Mesenchymal stem cell (in vitro differentiated cells and primary cell): ENCODE measurements around the gene SNX33.

ENCODE experiments used
- DNase-seq: peaks from one replicate; pipeline ENCODE4 v3.0.0-alpha.2; 2013
- H2AFZ ChIP-seq: one replicate; pipeline ENCODE4 v1.6.1; 2013; ENCODE audit warnings: low read depth, mild to moderate bottlenecking, control low read depth, inconsistent platforms, low read length, moderate library complexity
- H2AK5ac ChIP-seq: 2 replicates; pipeline ENCODE4 v1.6.1; 2013; ENCODE audit warnings: low read length, moderate library complexity, mild to moderate bottlenecking, inconsistent platforms; ENCODE audit not compliant: severe bottlenecking
- H2BK120ac ChIP-seq: one replicate; pipeline ENCODE4 v1.6.1; 2013; ENCODE audit warnings: low read depth, mild to moderate bottlenecking, inconsistent platforms, low read length, moderate library complexity
- H2BK12ac ChIP-seq, 2 experiments: one replicate each; pipeline ENCODE4 v1.6.1; 2013; ENCODE audit warnings: inconsistent platforms in 2 of 2, low read length in 2 of 2, mild to moderate bottlenecking in 2 of 2, moderate library complexity in 2 of 2, control low read depth in 1 of 2
- H2BK15ac ChIP-seq: one replicate; pipeline ENCODE4 v1.6.1; 2013; ENCODE audit warnings: mild to moderate bottlenecking, low read depth, inconsistent platforms; ENCODE audit not compliant: poor library complexity, severe bottlenecking
- H2BK5ac ChIP-seq: 2 replicates; pipeline ENCODE4 v1.6.1; 2013; ENCODE audit warnings: low read depth, mild to moderate bottlenecking, low read length, control low read depth, inconsistent platforms; ENCODE audit not compliant: poor library complexity, severe bottlenecking
- H3K14ac ChIP-seq, 2 experiments: one replicate each; pipeline ENCODE4 v1.6.1; 2013; ENCODE audit warnings: inconsistent platforms in 2 of 2, low read length in 2 of 2, control low read depth in 1 of 2, mild to moderate bottlenecking in 1 of 2, moderate library complexity in 1 of 2
- H3K18ac ChIP-seq, 2 experiments: one replicate each; pipeline ENCODE4 v1.6.1; 2013; ENCODE audit warnings: inconsistent platforms in 2 of 2, low read length in 2 of 2, control low read depth in 1 of 2, low read depth in 1 of 2, mild to moderate bottlenecking in 1 of 2
- H3K23ac ChIP-seq, 2 experiments: one replicate each; pipeline ENCODE4 v1.6.1; 2013; ENCODE audit warnings: inconsistent platforms in 2 of 2, low read length in 2 of 2, mild to moderate bottlenecking in 2 of 2, moderate library complexity in 2 of 2, control low read depth in 1 of 2
- H3K27ac ChIP-seq: 2 replicates; pipeline ENCODE4 v1.5.1; 2013; ENCODE audit warnings: mild to moderate bottlenecking, moderate library complexity, low read length, control low read depth, inconsistent platforms; ENCODE audit not compliant: poor library complexity, severe bottlenecking
- H3K27me3 ChIP-seq, 2 experiments: 2 replicates each; pipeline versions ENCODE4 v1.6.1 to v1.7.0; 2013; ENCODE audit warnings: low read length in 2 of 2, mild to moderate bottlenecking in 2 of 2, moderate library complexity in 2 of 2, control low read depth in 1 of 2, inconsistent platforms in 1 of 2; ENCODE audit not compliant: control insufficient read depth in 1 of 2, insufficient read depth in 1 of 2
- H3K36me3 ChIP-seq, 2 experiments: 2 replicates each; pipeline versions ENCODE4 v1.6.1 to v1.7.0; 2013; ENCODE audit warnings: low read length in 2 of 2, control low read depth in 1 of 2, inconsistent platforms in 1 of 2, low read depth in 1 of 2, mild to moderate bottlenecking in 1 of 2; ENCODE audit not compliant: insufficient read depth in 2 of 2, control insufficient read depth in 1 of 2
- H3K4ac ChIP-seq, 2 experiments: one replicate each; pipeline ENCODE4 v1.6.1; 2013; ENCODE audit warnings: inconsistent platforms in 2 of 2, low read length in 2 of 2, mild to moderate bottlenecking in 2 of 2, moderate library complexity in 2 of 2, control low read depth in 1 of 2, low read depth in 1 of 2
- H3K4me1 ChIP-seq: 2 replicates; pipeline ENCODE4 v1.6.1; 2013; ENCODE audit warnings: low read depth, low read length, control low read depth; ENCODE audit not compliant: control insufficient read depth, insufficient read depth
- H3K4me2 ChIP-seq: 2 replicates; pipeline ENCODE4 v1.6.1; 2013; ENCODE audit warnings: low read length, mild to moderate bottlenecking, inconsistent platforms; ENCODE audit not compliant: poor library complexity, severe bottlenecking
- H3K4me3 ChIP-seq, 2 experiments: 2 replicates each; pipeline versions ENCODE4 v1.5.1 to v1.7.0; 2013; ENCODE audit warnings: low read length in 2 of 2, mild to moderate bottlenecking in 2 of 2, control low read depth in 1 of 2, low read depth in 1 of 2; ENCODE audit not compliant: insufficient read depth in 1 of 2
- H3K79me1 ChIP-seq: replicated peaks from 2 replicates; pipeline ENCODE4 v1.6.1; 2013; ENCODE audit warnings: mild to moderate bottlenecking, control low read depth, low read length, inconsistent platforms; ENCODE audit not compliant: poor library complexity, severe bottlenecking
- H3K9ac ChIP-seq: 2 replicates; pipeline ENCODE4 v1.7.0; 2013; ENCODE audit warnings: mild to moderate bottlenecking, low read length, moderate library complexity
- H3K9me3 ChIP-seq: 2 replicates; pipeline ENCODE4 v1.7.0; 2013; ENCODE audit warnings: mild to moderate bottlenecking, low read length; ENCODE audit not compliant: control insufficient read depth
- H4K8ac ChIP-seq: one replicate; pipeline ENCODE4 v1.6.1; 2013; ENCODE audit warnings: inconsistent platforms, mild to moderate bottlenecking, low read length, moderate library complexity
- H4K91ac ChIP-seq: one replicate; pipeline ENCODE4 v1.6.1; 2013; ENCODE audit warnings: mild to moderate bottlenecking, low read length, inconsistent platforms
- WGBS: methylation state at CpG from one replicate; pipeline ENCODE4 v1.1.7; 2013; ENCODE audit warnings: mixed read lengths; 5-methylcytosine and 5-hydroxymethylcytosine counted together

Gene SNX33

DNA sequence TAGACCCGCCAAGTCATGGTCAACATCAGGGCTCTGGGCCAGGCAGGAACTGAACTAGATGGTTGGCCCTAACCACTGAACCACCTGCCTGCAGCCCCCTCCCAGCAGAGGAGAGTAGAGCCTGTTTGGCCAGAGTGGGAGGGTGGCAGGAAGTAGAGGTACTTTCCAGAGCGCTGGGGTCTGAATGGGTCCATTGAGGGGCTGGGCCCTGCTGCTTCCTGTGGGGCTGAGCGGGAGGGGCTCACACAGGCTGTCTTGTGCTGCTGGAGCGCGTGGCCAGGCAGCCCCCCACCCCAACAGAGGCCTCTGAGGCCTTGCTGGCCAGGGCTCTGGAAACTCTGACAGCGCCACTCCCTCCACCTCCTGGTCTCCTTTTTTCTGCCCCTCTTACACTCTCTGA is 47.5 kb downstream of the SNX33 start:
- H3K4me1 ChIP-seq: peaks cover 41% of the 10 kb centered on the region
- peak overlapping the region in 1 of 2 experiments; percentile 79 for H2BK12ac ChIP-seq
- H3K36me3 ChIP-seq: peaks cover 0 to 5% of the 10 kb centered on the region in 2 experiments
- H3K4ac ChIP-seq: no peak overlapping the region
- no peaks in the 10 kb centered on the region for H3K9me3 ChIP-seq
- no peak overlapping the region for H2BK5ac ChIP-seq
- WGBS: 47% methylated on average over 4 of the region's 6 CpGs
- peak overlapping the region; percentile 54 for H4K91ac ChIP-seq
- H2BK15ac ChIP-seq: no peak overlapping the region
- H3K14ac ChIP-seq: no peak overlapping the region
- H2AFZ ChIP-seq: no peak overlapping the region
- no peaks in the 10 kb centered on the region for H3K27me3 ChIP-seq
- DNase-seq: no peak
- peak overlapping the region; percentile 16 to 52 for H3K18ac ChIP-seq
- no peak overlapping the region for H2AK5ac ChIP-seq
- no peak overlapping the region for H3K4me2 ChIP-seq
- no peak overlapping the region for H3K23ac ChIP-seq
- no peak overlapping the region for H3K4me3 ChIP-seq
- peak overlapping the region; percentile 9 for H4K8ac ChIP-seq
- H3K9ac ChIP-seq: peak overlapping the region; percentile 87
- no peak overlapping the region for H2BK120ac ChIP-seq
- H3K27ac ChIP-seq: peak overlapping the region; percentile 82
- no peaks in the 10 kb centered on the region for H3K79me1 ChIP-seq

DNA sequence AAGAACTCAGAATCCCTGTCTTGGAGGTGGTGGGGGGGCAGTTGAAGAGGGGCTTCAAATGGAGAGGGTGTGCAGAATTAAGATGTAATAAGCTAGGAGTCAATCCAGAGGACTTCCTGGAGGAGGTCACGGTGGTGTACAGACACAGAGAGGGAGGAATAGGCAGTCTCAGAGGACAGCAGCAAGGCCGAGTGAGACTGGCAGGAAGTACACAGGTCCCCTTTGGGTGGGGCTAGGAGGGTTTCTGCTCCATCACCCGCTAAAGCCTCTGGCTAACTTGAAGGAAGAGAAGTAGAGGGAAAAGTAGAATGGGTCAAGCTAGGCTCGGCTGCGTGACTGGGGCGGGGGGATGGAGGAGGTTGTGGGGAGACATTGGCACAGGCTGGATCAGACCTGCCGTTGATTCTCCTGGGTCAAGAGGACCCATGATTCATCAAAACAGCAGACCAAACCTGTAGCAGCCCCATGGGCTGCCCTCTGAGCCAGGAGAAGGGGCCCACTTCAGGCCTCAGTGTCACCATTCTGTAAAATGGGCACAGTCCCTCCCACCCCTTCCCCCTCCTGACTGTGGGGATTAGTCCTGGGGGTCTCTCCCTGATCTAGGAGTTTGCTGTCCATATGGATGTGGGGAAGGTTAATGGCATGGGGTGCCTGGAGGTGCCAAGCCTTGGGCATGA is 48.1 kb downstream of the SNX33 start:
- no peak overlapping the region for H2AFZ ChIP-seq
- no peaks in the 10 kb centered on the region for H3K27me3 ChIP-seq
- peak overlapping the region; percentile 26 for H2AK5ac ChIP-seq
- H3K36me3 ChIP-seq: no peaks in the 10 kb centered on the region
- DNase-seq: no peak
- H3K4me2 ChIP-seq: no peak overlapping the region
- H3K27ac ChIP-seq: no peak overlapping the region
- 74% methylated on average over 7 of the region's 7 CpGs for WGBS
- no peak overlapping the region for H3K4me3 ChIP-seq
- H2BK120ac ChIP-seq: no peak overlapping the region
- peak overlapping the region in 1 of 2 experiments; percentile 29 for H3K14ac ChIP-seq
- no peak overlapping the region for H3K4ac ChIP-seq
- H3K23ac ChIP-seq: no peak overlapping the region
- peak overlapping the region in 1 of 2 experiments; percentile 79 for H2BK12ac ChIP-seq
- H3K79me1 ChIP-seq: peaks cover 2% of the 10 kb centered on the region
- no peak overlapping the region for H3K9ac ChIP-seq
- no peak overlapping the region for H2BK5ac ChIP-seq
- no peak overlapping the region for H4K91ac ChIP-seq
- H4K8ac ChIP-seq: peak overlapping the region; percentile 9
- peaks cover 42% of the 10 kb centered on the region for H3K4me1 ChIP-seq
- H3K18ac ChIP-seq: peak overlapping the region; percentile 16 to 72
- H3K9me3 ChIP-seq: no peaks in the 10 kb centered on the region
- H2BK15ac ChIP-seq: peak overlapping the region; percentile 62

GRCh38 chr15:75696311-75696720 is 48.6 kb downstream of the SNX33 start:
- H3K4ac ChIP-seq: no peak overlapping the region
- no peak overlapping the region for H3K4me2 ChIP-seq
- H3K18ac ChIP-seq: peak overlapping the region in 1 of 2 experiments; percentile 72
- no peaks in the 10 kb centered on the region for H3K36me3 ChIP-seq
- H3K9me3 ChIP-seq: no peaks in the 10 kb centered on the region
- H3K4me1 ChIP-seq: peaks cover 42% of the 10 kb centered on the region
- peak overlapping the region; percentile 54 for H2BK120ac ChIP-seq
- H3K27ac ChIP-seq: no peak overlapping the region
- peak overlapping the region; percentile 62 for H2BK15ac ChIP-seq
- H3K9ac ChIP-seq: no peak overlapping the region
- no peak overlapping the region for H3K4me3 ChIP-seq
- no peak overlapping the region for H2AFZ ChIP-seq
- H2BK12ac ChIP-seq: peak overlapping the region; percentile 42 to 83
- no peak for DNase-seq
- H3K79me1 ChIP-seq: peaks cover 2% of the 10 kb centered on the region
- H2AK5ac ChIP-seq: peak overlapping the region; percentile 47
- 98% methylated on average over 13 of the region's 14 CpGs for WGBS
- H2BK5ac ChIP-seq: no peak overlapping the region
- peak overlapping the region in 1 of 2 experiments; percentile 46 for H3K23ac ChIP-seq
- H4K8ac ChIP-seq: peak overlapping the region; percentile 12
- H3K27me3 ChIP-seq: no peaks in the 10 kb centered on the region
- peak overlapping the region; percentile 71 for H4K91ac ChIP-seq
- H3K14ac ChIP-seq: peak overlapping the region in 1 of 2 experiments; percentile 35

DNA sequence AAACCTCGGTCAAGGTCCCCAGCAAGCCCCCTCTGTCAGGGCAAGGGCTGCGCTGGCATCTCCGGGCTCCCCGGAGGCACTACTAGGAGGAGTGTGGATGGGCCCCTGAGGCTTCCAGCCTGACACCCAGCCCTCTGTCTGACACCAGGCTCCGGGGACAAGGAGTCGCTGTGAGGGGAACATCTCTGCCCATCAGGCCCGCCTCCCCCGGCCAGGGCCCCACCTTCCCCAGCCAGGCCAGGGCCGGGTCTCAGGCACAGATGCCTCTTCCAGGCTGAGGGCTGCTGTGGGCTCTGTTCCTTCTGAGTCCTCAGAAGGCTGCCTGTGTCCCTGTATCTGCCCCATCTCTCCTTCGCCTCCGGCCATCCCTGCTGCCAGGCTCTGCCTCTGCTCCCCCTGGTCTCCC is 49.1 kb downstream of the SNX33 start:
- H3K9me3 ChIP-seq: no peaks in the 10 kb centered on the region
- DNase-seq: no peak
- no peaks in the 10 kb centered on the region for H3K27me3 ChIP-seq
- H3K27ac ChIP-seq: no peak overlapping the region
- H3K23ac ChIP-seq: peak overlapping the region in 1 of 2 experiments; percentile 9
- peak overlapping the region; percentile 18 to 68 for H3K18ac ChIP-seq
- H3K79me1 ChIP-seq: peaks cover 2% of the 10 kb centered on the region
- peak overlapping the region; percentile 71 for H4K91ac ChIP-seq
- no peaks in the 10 kb centered on the region for H3K36me3 ChIP-seq
- 75% methylated on average over 11 of the region's 11 CpGs for WGBS
- peak overlapping the region; percentile 29 for H4K8ac ChIP-seq
- peak overlapping the region; percentile 45 to 83 for H2BK12ac ChIP-seq
- H2BK15ac ChIP-seq: peak overlapping the region; percentile 44
- peak overlapping the region in 1 of 2 experiments; percentile 20 for H3K4ac ChIP-seq
- no peak overlapping the region for H3K9ac ChIP-seq
- no peak overlapping the region for H3K4me2 ChIP-seq
- H2AFZ ChIP-seq: no peak overlapping the region
- H2BK120ac ChIP-seq: peak overlapping the region; percentile 54
- peak overlapping the region; percentile 47 for H2AK5ac ChIP-seq
- no peak overlapping the region for H2BK5ac ChIP-seq
- peaks cover 42% of the 10 kb centered on the region for H3K4me1 ChIP-seq
- peak overlapping the region in 1 of 2 experiments; percentile 66 for H3K14ac ChIP-seq
- no peak overlapping the region for H3K4me3 ChIP-seq
